Prostate gland (tissue), 2 donors: ENCODE data around the gene RUNX3. TPM values are rescaled to one million over a fixed set of nuclear protein-coding genes. Genes with fewer than 3 reads are reported as not detected.

Experiments
- DNase-seq: peaks from one replicate; pipeline ENCODE4 v3.0.0-alpha.2; 2019; ENCODE audit warnings: low spot score
- H3K27ac ChIP-seq, 2 donors: fragments of 200-600 bp; sonication (generic); 2 replicates each; pipeline ENCODE4 v1.5.1; 2017 to 2019
- H3K27me3 ChIP-seq: fragments of 200-600 bp; sonication (generic); replicated peaks from 2 replicates; pipeline ENCODE4 v1.5.1; 2019; ENCODE audit not compliant: insufficient read depth
- H3K36me3 ChIP-seq, 2 donors: fragments of 200-600 bp; sonication (generic); 1 replicate in 1 of 2; 2 replicates in 1 of 2; pipeline versions ENCODE4 v1.5.1 to v1.8.1; 2017 to 2019
- H3K4me1 ChIP-seq: fragments of 200-600 bp; sonication (generic); replicated peaks from 2 replicates; pipeline ENCODE4 v1.5.1; 2019
- H3K4me3 ChIP-seq, 2 donors: fragments of 200-600 bp; sonication (generic); 2 replicates each; pipeline ENCODE4 v1.5.1; 2017 to 2019
- H3K9me3 ChIP-seq: fragments of 200-600 bp; sonication (generic); 2 replicates; pipeline ENCODE4 v1.5.1; 2017
- POLR2A ChIP-seq: fragments of 450-650 bp; IDR thresholded peaks from one replicate; pipeline ENCODE4 v1.6.1; 2016; ENCODE audit warnings: antibody characterized with exemption, mild to moderate bottlenecking
- POLR2AphosphoS5 ChIP-seq: sonication (generic); formaldehyde crosslinking; IDR thresholded peaks from one replicate; pipeline ENCODE4 v1.6.1; 2017; ENCODE audit warnings: antibody characterized with exemption
- WGBS: methylation state at CpG from one replicate; pipeline ENCODE4 v1.1.5; 2018; 5-methylcytosine and 5-hydroxymethylcytosine counted together
- intact Hi-C: fragments of 100-400 bp; cut with DNase I; formaldehyde crosslinking; loops from one replicate; pipeline ENCODE4 v1.14.2; 2022
- total RNA-seq, 2 donors: library from RNA; depleted of rRNA; stranded (reverse); fragments of >200 nt; gene quantifications; one replicate each; pipeline ENCODE4 v1.1.0, GENCODE V29; 2016
- TF ChIP-seq, protein P1 (sequence below), 4 experiments: fragments of 200-600 bp in 2 of 4; fragments of 450-650 bp in 2 of 4; sonication (generic) in 2 of 4; IDR thresholded peaks; 1 replicate in 3 of 4; 2 replicates in 1 of 4; pipeline ENCODE4 v1.5.1; 2016 to 2019; ENCODE audit warnings: antibody characterized with exemption in 4 of 4, mild to moderate bottlenecking in 2 of 4, moderate library complexity in 2 of 4

RUNX3 gene
- total RNA-seq, 2 donors from 2014 or later = 2.5 to 3.4 TPM

DNA sequence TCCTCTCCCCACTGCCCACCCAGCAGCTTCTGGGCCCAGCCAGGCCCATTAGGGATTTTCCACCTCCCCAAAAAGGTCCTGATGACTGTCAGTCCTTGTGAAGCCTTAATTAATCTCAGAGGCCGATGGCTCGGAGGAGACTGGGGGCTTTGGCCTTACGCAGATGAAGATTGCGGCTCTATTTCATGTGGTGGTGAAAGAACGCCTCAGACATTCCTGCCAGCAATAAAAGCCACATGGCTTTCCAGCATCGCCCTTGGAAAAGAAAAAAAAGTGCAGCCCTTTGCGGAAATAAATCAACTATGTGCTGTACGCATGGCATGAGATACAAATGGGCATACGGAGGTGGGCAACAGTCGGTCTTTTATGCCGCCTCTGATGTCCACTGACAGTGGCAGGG is 6.6 kb upstream of the RUNX3 start:
- no peaks in the 10 kb centered on the region for H3K4me1 ChIP-seq
- no peak for DNase-seq
- no peak overlapping the region for H3K4me3 ChIP-seq
- no peaks in the 10 kb centered on the region for H3K36me3 ChIP-seq
- TF ChIP-seq, protein P1, sequence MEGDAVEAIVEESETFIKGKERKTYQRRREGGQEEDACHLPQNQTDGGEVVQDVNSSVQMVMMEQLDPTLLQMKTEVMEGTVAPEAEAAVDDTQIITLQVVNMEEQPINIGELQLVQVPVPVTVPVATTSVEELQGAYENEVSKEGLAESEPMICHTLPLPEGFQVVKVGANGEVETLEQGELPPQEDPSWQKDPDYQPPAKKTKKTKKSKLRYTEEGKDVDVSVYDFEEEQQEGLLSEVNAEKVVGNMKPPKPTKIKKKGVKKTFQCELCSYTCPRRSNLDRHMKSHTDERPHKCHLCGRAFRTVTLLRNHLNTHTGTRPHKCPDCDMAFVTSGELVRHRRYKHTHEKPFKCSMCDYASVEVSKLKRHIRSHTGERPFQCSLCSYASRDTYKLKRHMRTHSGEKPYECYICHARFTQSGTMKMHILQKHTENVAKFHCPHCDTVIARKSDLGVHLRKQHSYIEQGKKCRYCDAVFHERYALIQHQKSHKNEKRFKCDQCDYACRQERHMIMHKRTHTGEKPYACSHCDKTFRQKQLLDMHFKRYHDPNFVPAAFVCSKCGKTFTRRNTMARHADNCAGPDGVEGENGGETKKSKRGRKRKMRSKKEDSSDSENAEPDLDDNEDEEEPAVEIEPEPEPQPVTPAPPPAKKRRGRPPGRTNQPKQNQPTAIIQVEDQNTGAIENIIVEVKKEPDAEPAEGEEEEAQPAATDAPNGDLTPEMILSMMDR (IDR thresholded peaks at IDR 0.05) = no peak
- TF ChIP-seq POLR2A = no peak
- no peak for TF ChIP-seq POLR2AphosphoS5
- WGBS = 89% methylated on average over 11 of the region's 11 CpGs
- intact Hi-C loops = no loop called here
- peaks cover 18% of the 10 kb centered on the region for H3K27me3 ChIP-seq
- no peaks in the 10 kb centered on the region for H3K9me3 ChIP-seq
- no peak overlapping the region for H3K27ac ChIP-seq

DNA sequence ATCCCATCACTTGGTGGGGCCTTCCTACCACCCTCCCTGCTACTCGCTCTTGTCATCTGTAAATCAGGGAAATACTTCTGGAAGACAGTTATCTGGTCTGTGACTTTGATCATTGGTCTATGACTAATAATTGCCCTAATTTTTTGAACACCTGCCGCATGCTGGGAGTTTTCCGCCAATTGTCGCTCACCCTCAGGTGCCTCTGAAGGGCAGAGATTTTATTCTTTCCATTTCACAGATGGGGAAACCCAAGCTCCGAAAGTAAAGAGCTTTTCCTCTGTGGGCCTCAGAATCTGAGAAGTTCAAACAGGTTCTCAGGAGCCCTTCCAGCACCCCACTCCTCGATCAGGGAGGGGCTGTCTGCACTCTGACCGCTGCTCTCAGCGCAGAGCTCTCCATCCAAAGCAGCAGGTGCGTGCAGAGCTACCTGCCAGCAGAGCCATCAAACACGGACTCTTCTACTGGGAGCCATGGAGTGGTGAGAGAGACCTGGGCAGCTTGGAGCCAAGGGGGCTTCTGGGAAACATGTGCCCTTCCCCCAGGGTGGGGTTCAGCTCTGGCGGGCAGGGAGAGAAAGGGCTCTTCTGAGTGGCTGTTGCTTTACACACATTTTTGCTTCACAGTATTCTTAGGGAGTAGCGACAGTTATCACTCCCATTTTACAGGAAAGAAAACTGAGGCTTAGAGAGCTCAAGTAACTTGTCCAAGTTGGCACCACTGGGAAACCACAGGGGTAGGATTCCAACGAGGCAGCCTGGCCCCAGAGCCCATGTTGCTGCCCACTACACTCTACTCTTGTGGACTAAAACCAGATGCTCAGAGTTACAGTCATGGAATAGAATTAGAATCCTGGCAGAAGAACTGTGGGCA is 5.8 kb upstream of the RUNX3 start:
- DNase-seq = no peak
- H3K4me1 ChIP-seq = no peaks in the 10 kb centered on the region
- no peaks in the 10 kb centered on the region for H3K36me3 ChIP-seq
- no peaks in the 10 kb centered on the region for H3K9me3 ChIP-seq
- no peak overlapping the region for H3K27ac ChIP-seq
- peaks cover 25% of the 10 kb centered on the region for H3K27me3 ChIP-seq
- intact Hi-C loops = no loop called here
- H3K4me3 ChIP-seq = no peak overlapping the region
- TF ChIP-seq, protein P1 (IDR thresholded peaks at IDR 0.05) = no peak
- TF ChIP-seq POLR2A = no peak
- TF ChIP-seq POLR2AphosphoS5 = no peak
- WGBS = 84% methylated on average over 13 of the region's 13 CpGs

DNA sequence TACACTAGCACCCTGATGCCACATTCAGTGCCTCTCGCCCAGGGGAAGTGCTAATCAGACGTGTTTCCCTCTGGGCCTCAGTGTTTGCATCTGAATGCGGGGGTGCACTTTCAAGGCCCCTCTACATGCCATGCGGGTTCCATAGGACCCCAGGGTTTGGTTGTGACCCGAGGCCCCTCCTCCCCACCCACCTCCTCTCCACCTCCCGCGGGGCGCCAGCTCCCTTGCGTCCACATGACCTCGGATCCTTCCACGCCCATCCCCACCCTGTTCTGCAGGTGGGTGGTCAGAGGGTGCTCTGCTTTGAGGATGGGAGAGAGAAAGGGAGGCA is 5.1 kb upstream of the RUNX3 start:
- Histone ChIP-seq H3K4me1 (no peaks in the 10 kb centered on the region), H3K4me3 (no peak overlapping the region), H3K27me3 (peaks cover 32% of the 10 kb centered on the region), H3K36me3 (no peaks in the 10 kb centered on the region), H3K9me3 (no peaks in the 10 kb centered on the region), H3K27ac (no peak overlapping the region)
- WGBS = 55% methylated on average over 11 of the region's 11 CpGs
- intact Hi-C loops = no loop called here
- DNase-seq = no peak
- TF ChIP-seq POLR2AphosphoS5 = no peak
- TF ChIP-seq POLR2A = no peak
- TF ChIP-seq, protein P1 (IDR thresholded peaks at IDR 0.05) = no peak

DNA sequence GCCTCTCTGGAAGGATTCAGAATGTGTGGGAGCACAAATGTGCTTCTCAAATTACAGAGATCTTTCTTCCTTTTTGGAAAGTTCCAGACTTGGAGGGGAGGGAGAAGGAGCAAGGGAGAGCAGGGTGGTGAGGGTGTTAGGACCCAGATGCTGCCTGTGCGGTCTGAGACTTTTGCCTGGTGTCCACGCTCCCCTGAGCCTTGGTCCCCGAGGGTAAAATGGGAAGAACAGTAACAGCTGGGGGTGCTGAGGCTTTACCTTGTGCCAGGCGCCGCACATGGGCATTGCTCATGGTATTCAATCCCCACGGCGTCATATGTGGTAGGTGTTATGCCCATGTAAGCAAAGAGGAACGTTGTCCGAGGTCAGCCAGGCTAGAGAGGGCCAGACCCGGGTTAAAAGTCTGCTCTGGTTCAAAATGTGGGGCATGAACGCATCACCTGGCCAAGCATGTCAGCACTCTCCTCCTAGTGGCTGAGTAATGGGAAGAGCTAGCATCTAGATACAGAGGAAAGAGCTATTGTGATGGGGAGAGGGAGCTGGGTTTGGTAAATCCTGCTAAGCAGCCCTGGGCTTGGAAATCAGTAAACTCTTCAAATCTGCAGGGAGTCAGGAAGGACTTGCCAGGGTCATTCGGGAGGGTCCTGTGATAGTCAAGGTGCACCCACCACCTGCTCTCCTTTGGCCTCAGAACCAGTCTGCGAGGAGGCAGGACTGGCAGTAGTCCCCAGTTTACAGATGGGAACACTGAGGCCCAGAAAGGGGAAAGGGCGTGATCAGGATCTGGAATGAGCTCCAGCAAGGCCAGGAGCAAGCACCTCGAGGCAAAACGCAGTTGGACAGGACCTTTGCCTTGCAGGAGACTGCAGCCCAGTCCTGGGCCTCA is 4.5 kb upstream of the RUNX3 start:
- TF ChIP-seq, protein P1 (IDR thresholded peaks at IDR 0.05) = no peak
- TF ChIP-seq POLR2AphosphoS5 (no peak), POLR2A (no peak)
- no peak for DNase-seq
- no peak overlapping the region for H3K4me3 ChIP-seq
- peaks cover 33% of the 10 kb centered on the region for H3K27me3 ChIP-seq
- H3K9me3 ChIP-seq = no peaks in the 10 kb centered on the region
- intact Hi-C loops = no loop called here
- no peaks in the 10 kb centered on the region for H3K4me1 ChIP-seq
- 61% methylated on average over 16 of the region's 16 CpGs for WGBS
- H3K27ac ChIP-seq = no peak overlapping the region
- no peaks in the 10 kb centered on the region for H3K36me3 ChIP-seq
